Activated T-helper 1 cell treated with Interleukin-2 at 50 U/mL for 16 hours (primary cell): ENCODE data around the gene CCDC40.

Experiments used
- DNase-seq: peaks from one replicate; pipeline ENCODE4 v3.0.0-alpha.2; 2020; ENCODE audit warnings: low read depth

CCDC40 gene

GRCh38 chr17:80141463-80142165, 105.2 kb downstream of the CCDC40 start:
- DNase-seq, result no peak

- no peak for DNase-seq
Observed at GRCh38 chr17:80142929-80143328, 106.5 kb downstream of the CCDC40 start.

DNA sequence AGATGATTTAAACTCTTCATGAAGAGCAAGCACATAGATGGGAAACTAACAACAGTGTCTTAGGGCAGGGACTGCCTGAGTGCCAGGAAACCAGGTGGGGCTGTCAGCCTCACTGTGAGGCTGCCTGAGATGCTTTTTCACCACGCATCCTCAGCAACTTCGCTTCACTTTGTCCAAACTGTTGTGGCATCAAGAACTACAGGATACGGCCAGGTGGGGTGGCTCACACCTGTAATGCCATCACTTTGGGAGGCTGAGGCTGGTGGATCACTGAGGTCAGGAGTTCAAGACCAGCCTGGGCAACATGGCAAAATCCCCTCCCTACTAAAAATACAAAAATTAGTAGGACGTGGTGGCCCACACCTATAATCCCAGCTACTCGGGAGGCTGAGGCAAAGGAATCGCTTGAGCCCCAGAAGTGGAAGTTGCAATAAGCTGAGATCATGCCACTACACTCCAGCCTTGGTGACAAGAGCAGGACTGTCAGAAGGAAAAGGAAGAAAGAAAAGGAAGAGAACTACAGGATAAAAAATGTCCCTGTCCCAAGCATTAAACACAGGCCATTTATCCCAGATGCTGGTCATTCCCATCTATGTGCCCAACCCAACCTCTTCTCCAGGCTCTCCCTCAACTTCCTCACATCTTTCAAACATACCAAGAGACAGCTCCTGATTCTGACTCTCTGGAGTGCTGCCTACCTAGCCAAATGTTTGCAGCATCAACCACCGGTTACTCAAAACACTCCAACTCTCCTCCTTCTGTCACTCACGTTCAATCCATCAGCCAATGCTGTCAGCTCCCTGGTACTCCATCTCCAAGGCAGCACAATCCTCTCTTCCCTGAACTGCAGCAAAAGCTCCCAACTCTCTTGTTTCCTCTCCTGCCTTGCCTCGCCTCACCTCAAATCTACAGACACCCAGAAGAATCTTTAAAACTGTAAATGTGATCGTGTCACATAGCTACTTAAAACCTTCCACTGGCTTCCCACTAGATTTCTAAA, 108.9 kb downstream of the CCDC40 start:
- no peak for DNase-seq

DNA sequence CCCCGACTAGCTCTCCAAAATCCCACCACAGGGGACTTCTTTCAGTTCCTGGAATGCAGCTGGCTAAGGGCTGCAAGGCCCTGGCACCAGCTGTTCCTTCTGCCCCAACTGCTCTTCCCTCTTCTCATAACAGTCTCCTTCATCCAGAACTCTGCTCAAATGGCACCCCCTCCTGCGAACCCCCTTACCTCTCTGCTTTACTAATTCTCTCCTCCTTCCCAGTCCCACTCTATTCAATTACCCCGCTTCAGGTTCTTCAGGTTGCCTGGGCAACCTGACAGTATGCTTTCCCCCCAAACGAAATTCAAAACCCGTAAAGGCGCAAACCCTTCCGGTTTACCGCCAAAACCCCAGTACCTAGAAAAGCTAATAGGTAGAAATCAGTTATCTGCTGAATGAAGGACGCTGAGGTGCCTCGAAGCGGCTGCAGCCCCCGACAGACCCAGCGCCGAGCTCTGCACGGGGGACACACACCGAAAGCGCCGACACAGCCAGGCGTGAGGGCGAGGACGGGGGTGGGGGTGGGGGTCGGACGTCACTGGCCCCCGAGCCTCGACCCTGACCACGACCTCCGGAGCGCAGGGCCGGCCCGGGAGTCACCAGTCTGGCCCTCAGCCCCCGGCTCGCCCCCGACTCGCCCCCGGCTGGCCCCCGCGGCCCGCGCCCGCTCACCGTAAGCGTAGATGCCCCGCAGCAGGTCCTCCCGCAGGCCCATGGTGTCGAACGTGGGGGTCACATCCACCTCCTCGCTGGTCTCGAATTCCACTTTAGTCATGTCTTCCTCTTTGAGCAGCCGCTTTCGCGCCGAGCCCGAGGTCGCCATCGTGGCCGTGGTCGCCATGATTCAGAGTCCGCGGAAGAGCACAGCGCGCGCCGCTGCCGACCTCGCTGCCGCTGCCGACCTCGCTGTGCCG, 109.9 kb downstream of the CCDC40 start:
- DNase-seq, result no peak

DNA sequence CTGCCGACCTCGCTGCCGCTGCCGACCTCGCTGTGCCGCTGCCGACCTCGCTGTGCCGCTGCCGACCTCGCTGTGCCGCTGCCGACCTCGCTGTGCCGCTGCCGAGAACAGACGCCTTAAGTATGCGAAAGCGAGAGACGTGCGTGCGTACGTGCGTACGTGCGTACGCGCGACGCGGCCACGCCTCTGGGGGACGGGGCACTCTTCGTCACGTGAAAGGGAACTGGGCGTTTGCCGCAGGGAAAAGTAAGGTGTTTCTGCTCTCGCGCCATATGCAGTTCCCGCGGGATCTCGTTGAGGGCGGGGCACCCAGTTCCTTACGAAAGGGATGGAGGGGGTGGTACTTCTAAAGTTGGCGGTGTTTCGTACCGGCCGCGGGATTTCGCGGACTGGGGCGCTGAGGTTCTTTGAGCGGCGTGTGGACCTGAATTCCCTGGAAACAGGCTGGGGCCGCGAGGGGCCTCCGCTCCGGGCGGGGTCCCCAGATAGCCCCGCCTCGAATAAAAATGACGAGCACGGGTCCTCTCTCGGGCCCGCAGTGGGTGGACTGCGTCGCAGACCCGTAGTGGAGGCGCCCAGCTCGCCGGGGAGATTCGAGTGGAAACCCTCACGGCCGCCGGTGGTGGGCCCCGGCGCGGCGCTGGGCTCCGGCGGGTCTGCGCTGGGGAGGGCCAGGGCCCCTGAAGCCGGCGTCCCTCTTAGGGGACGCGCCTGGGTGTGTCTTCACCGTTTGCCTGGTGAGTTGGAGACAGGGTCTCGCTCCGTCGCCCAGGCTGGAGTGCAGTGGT, 110.8 kb downstream of the CCDC40 start, which contains the start of gene EIF4A3:
EIF4A3 (minus strand) TSS at position 94 of the 788 bp plus-strand sequence. CDS start 167 bp downstream, outside the sequence.
- DNase-seq, result peak; percentile 92
